Nephron progenitor cell (in vitro differentiated cells): Measurements from ENCODE around the gene LBHD1.

Source experiments
- DNase-seq: peaks from one replicate; pipeline ENCODE4 v3.0.0; 2021
- H3K27ac Mint-ChIP-seq: 2 replicates; pipeline ENCODE4 v1.8.0; 2021; ENCODE audit warnings: mild to moderate bottlenecking, moderate library complexity, mixed read lengths
- H3K27me3 Mint-ChIP-seq: 2 replicates; pipeline ENCODE4 v1.8.0; 2021; ENCODE audit warnings: mild to moderate bottlenecking, low read depth, mixed read lengths; ENCODE audit not compliant: poor library complexity
- H3K36me3 Mint-ChIP-seq: 2 replicates; pipeline ENCODE4 v1.8.0; 2021; ENCODE audit warnings: low read depth, mixed read lengths
- H3K4me1 Mint-ChIP-seq: 2 replicates; pipeline ENCODE4 v1.8.0; 2021; ENCODE audit warnings: mixed read lengths
- H3K4me3 Mint-ChIP-seq: 2 replicates; pipeline ENCODE4 v1.8.0; 2021; ENCODE audit warnings: mild to moderate bottlenecking, moderate library complexity, mixed read lengths
- H3K9me3 Mint-ChIP-seq: 2 replicates; pipeline ENCODE4 v1.8.0; 2021; ENCODE audit warnings: mild to moderate bottlenecking, moderate library complexity, mixed read lengths
- CTCF ChIP-seq: fragments of 200-600 bp; sonication (generic); IDR thresholded peaks from 2 replicates; pipeline ENCODE4 v1.5.0; 2021; ENCODE audit warnings: antibody characterized with exemption

LBHD1 gene

GRCh38 chr11:62647609-62648005 is 24.5 kb downstream of the LBHD1 start:
- Mint-ChIP-seq H3K9me3 (no peaks in the 10 kb centered on the region), H3K4me3 (no peak overlapping the region), H3K27ac (peak overlapping the region; percentile 32), H3K36me3 (peaks cover 20% of the 10 kb centered on the region), H3K27me3 (peaks cover 4% of the 10 kb centered on the region), H3K4me1 (peaks cover 35% of the 10 kb centered on the region)
- no peak for DNase-seq
- no peak for TF ChIP-seq CTCF

- Mint-ChIP-seq H3K36me3 (peaks cover 20% of the 10 kb centered on the region), H3K27me3 (peaks cover 4% of the 10 kb centered on the region), H3K4me3 (peak overlapping the region; percentile 99), H3K4me1 (peaks cover 29% of the 10 kb centered on the region), H3K9me3 (no peaks in the 10 kb centered on the region), H3K27ac (peak overlapping the region; percentile 99)
- TF ChIP-seq CTCF: no peak
- DNase-seq: no peak
These were observed 25.1 kb downstream of the LBHD1 start for GRCh38 chr11:62646825-62647608.

- Mint-ChIP-seq H3K4me3 (peak within 1 kb of the TSS; percentile 99), H3K36me3 (peaks cover 24% of the 10 kb centered on the region), H3K9me3 (no peaks in the 10 kb centered on the region), H3K4me1 (peaks cover 25% of the 10 kb centered on the region), H3K27me3 (peaks cover 6% of the 10 kb centered on the region), H3K27ac (peak within 1 kb of the TSS; percentile 99)
- no peak for TF ChIP-seq CTCF
- DNase-seq: peak; percentile 99
These were observed 25.9 kb downstream of the LBHD1 start, which contains the start of gene GANAB for GRCh38 chr11:62645946-62646824. Gene GANAB (minus strand): TSS chr11:62646613. CDS start chr11:62646599, 14 bp downstream.

GRCh38 chr11:62645671-62645945 is 26.5 kb downstream of the LBHD1 start:
- Mint-ChIP-seq H3K4me3 (peak overlapping the region; percentile 99), H3K36me3 (peaks cover 29% of the 10 kb centered on the region), H3K27me3 (peaks cover 6% of the 10 kb centered on the region), H3K27ac (peak overlapping the region; percentile 99), H3K9me3 (no peaks in the 10 kb centered on the region), H3K4me1 (peaks cover 29% of the 10 kb centered on the region)
- TF ChIP-seq CTCF: no peak
- DNase-seq: no peak

GRCh38 chr11:62644220-62644619 is 27.8 kb downstream of the LBHD1 start:
- Mint-ChIP-seq H3K4me3 (peak overlapping the region; percentile 68), H3K9me3 (no peaks in the 10 kb centered on the region), H3K27ac (peak overlapping the region; percentile 39), H3K36me3 (peaks cover 32% of the 10 kb centered on the region), H3K27me3 (peaks cover 6% of the 10 kb centered on the region), H3K4me1 (peaks cover 35% of the 10 kb centered on the region)
- TF ChIP-seq CTCF: no peak
- no peak for DNase-seq
